ENCODE results near the gene AKR1C1. TPM values are rescaled to one million over a fixed set of nuclear protein-coding genes. Genes with fewer than 3 reads are reported as not detected.

AKR1C1 gene
- total RNA-seq, 1 experiment from 2014 or later = 4.1 TPM

Other genes starting within 250 kb of the AKR1C1 start
- gene AKR1E2, start 137.2 kb upstream of the AKR1C1 start, total RNA-seq (2021) = 1.7 to 5.6 TPM (median 5.4 TPM) in 3 replicates
- 1.1 to 1.3 TPM (median 1.2 TPM) in 3 replicates for gene AKR1C2, start 40.4 kb downstream of the AKR1C1 start, total RNA-seq (2021)
- gene AKR1C3, start 131.0 kb downstream of the AKR1C1 start, total RNA-seq (2021) = 6.7 to 9.0 TPM (median 8.6 TPM) in 3 replicates
- not detected in 3 replicates for gene AKR1C8, start 221.7 kb downstream of the AKR1C1 start, total RNA-seq (2021)
- not detected in 3 replicates for gene AKR1C4, start 233.4 kb downstream of the AKR1C1 start, total RNA-seq (2021)

Data from WTC11 (cell line).